ENCODE results near the gene SUSD6.
A peak's percentile ranks its signal among the peaks of the same experiment; 100 is the strongest.

SUSD6 gene

GRCh38 chr14:69652942-69653684 lies 41.7 kb downstream of the SUSD6 start:
- peak; percentile 91 to 92 for DNase-seq

DNA sequence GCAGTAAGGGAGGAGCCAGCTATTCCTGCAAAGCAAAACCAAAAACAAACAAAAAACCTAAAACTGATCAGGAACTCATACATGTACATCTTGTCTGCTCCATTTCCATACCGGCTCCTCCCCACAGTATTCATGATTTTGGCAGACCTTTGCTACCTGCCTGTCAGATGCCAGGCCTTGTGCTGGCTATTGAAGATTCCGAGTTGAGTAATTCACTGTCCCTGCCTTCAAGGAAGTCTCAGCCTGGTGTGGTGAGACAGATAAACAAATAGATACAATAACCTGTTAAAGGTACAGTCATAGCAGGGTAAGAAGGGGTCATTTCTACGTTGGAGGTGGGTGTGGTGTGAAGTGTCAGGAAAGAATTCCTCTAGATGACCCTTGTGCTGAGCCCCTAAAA lies 42.7 kb downstream of the SUSD6 start:
- no peak for DNase-seq

DNA sequence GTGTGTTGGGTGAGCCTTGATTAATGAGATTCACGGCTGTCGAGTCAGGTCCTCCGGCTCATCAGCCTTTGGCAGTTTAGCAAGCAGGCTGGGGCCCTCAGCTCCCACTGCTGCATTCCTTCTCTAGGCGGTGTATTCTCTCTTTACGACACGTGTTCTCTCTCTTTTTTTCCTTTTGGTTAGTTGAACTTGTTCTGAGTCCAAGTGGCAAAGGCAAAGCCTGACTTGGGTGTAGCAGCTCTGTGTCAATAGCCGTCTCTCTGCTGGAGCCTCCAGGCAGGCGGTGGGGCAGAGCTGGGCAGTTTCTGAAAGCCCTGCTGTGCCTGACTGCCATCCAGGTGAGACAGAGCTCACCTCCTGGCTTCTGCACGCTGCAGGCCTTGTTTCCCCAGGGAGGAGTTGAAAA lies 46.6 kb downstream of the SUSD6 start:
- DNase-seq = no peak

- no peak for DNase-seq
Observed at GRCh38 chr14:69658664-69659261, 47.4 kb downstream of the SUSD6 start.

GRCh38 chr14:69660344-69661193 lies 49.2 kb downstream of the SUSD6 start:
- no peak for DNase-seq

- DNase-seq = no peak
Observed at GRCh38 chr14:69661194-69661537, 49.8 kb downstream of the SUSD6 start.

DNA sequence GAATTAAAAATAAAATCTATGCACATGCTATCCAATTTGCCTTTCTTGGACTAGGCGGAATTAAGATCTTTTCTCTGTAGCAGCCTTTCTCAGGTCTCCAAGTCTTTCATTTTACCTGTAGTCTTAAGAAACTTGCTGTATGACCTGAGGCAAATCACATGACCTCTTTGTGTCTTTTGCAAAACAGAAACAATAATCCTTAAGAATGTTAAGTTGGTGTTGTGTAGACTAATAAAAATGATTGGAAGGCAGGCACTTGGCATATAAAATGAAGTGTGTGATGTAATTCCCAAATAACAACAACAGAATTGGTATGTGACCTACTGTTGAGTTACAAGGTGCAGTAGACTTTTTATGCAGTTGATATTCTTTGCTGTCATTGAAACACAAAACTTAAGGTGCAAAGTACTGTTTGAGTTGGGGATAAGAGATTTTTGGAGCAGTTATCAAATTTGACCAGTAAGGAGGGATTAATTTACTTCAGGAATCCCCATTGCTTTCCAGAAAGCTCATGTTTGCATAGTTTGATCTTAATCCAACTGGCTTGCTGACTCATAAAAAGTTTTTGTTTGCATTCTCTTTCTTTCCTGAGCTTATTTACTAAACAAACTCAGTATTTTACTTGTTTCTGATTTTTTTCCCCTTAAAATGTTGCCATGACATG lies 51.4 kb downstream of the SUSD6 start:
- DNase-seq = no peak

GRCh38 chr14:69663300-69663643 lies 51.9 kb downstream of the SUSD6 start:
- no peak for DNase-seq

- no peak for DNase-seq
Observed at GRCh38 chr14:69664265-69664664, 52.9 kb downstream of the SUSD6 start.

- DNase-seq = no peak
Observed at GRCh38 chr14:69664865-69665526, 53.6 kb downstream of the SUSD6 start.

- DNase-seq = no peak
Observed at GRCh38 chr14:69665631-69666030, 54.2 kb downstream of the SUSD6 start.

- no peak for DNase-seq
Observed at GRCh38 chr14:69666112-69666511, 54.7 kb downstream of the SUSD6 start.

- no peak for DNase-seq
Observed at GRCh38 chr14:69666690-69667211, 55.4 kb downstream of the SUSD6 start.

DNA sequence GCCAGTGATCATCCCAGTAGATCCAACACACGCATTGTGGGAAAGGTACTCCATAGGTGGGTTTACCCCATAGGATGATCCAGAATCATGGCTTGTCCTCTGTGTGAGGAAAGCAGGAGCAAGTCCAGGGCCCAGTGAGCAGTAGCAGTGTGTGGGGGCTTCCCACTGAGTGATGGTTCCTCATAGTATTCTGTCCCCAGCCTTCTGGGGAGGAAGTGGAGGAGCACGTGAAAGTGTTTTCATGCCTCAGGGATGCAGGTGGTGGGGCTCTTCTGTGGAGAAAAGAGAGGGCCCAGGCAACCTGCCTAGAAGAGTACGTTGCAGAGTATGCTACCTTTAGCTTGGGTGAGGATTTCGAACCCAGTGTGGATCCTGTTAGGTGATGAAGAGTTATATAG lies 56.5 kb downstream of the SUSD6 start:
- DNase-seq = no peak

DNA sequence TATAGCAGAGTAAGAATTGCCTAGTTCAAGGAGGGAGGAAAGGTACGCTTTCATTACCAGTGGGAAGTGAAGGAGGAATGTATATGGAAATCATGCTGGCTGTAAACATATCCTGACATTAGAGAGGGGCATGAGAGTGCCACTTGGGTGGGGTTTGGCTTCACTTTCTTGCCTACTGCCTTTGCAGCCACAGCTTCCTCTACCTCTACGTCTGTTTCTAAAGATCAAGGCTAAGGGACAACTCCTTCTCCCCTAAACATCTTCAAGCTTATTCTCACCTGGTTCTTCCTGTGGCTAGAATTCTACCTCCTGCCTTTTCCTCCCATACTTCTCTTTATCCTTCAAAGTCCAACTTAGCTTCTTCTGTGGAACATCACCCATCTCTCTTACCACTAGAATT lies 58.0 kb downstream of the SUSD6 start:
- no peak for DNase-seq

GRCh38 chr14:69670093-69670492 lies 58.7 kb downstream of the SUSD6 start:
- DNase-seq = no peak

DNA sequence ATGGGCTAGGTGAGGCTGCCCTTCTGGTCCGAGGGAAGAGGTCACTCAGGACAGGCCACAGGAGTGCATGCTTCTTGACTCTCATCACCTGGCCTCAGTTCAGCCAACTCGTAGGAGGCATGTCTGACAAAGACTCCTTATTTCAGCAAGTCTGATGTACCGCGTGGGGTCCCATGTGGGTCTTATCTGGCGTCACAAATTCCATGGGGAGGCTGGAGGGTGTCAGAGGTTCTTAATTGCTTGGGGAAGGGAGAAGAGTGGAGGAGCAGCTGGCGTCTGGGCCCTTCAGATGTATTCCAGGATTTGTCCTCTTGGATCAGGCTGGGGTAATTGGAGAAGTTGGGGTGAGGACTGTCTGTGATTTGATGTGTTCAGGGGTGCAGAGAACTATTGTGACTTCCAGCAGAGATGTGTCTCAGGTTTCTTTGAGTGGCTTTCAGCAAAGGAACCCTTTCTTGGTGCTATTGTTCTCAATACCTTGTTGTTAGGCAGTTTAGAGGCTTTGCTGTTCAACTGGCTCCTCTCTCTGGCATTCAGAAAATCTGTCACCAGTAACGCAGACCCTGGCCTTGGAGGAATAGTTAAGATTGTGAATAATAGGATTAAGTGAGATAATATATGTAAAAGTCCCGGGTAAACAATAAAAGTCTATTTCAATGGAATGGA lies 60.1 kb downstream of the SUSD6 start:
- no peak for DNase-seq

GRCh38 chr14:69672356-69672755 lies 61.0 kb downstream of the SUSD6 start:
- no peak for DNase-seq

- peak; percentile 28 to 31 for DNase-seq
Observed at GRCh38 chr14:69673104-69673503, 61.7 kb downstream of the SUSD6 start.

GRCh38 chr14:69673578-69674305 lies 62.3 kb downstream of the SUSD6 start:
- DNase-seq = no peak

- no peak for DNase-seq
Observed at GRCh38 chr14:69674546-69675244, 63.3 kb downstream of the SUSD6 start.

Measured in AML-193 (cell line).